DOHH2 (cell line): ENCODE measurements around the gene KLF2.

Source experiments
- H3F3A ChIP-seq: fragments of 200-600 bp; sonication (generic), shearing (Covaris generic); 2 replicates; pipeline ENCODE4 v1.6.0; 2016; ENCODE audit warnings: antibody characterized with exemption, mild to moderate bottlenecking; ENCODE audit not compliant: control insufficient read depth, insufficient read depth
- H3K27ac ChIP-seq: fragments of 200-600 bp; sonication (generic); 2 replicates; pipeline ENCODE4 v1.5.1; 2014; ENCODE audit warnings: low read depth, mild to moderate bottlenecking, low read length, moderate library complexity
- H3K27me3 ChIP-seq: fragments of 200-600 bp; sonication (generic); 2 replicates; pipeline ENCODE4 v1.6.1; 2014; ENCODE audit warnings: mild to moderate bottlenecking, low read length, mixed read lengths; ENCODE audit not compliant: control insufficient read depth
- H3K36me3 ChIP-seq: fragments of 200-600 bp; sonication (generic); 2 replicates; pipeline ENCODE4 v1.6.1; 2014; ENCODE audit warnings: mild to moderate bottlenecking, low read length, moderate library complexity, mixed read lengths; ENCODE audit not compliant: control insufficient read depth
- H3K4me1 ChIP-seq: fragments of 200-600 bp; sonication (generic); 2 replicates; pipeline ENCODE4 v1.6.1; 2014; ENCODE audit warnings: mild to moderate bottlenecking, low read length, mixed read lengths; ENCODE audit not compliant: control insufficient read depth
- H3K4me2 ChIP-seq: fragments of 200-600 bp; sonication (generic); 2 replicates; pipeline ENCODE4 v1.6.0; 2014; ENCODE audit warnings: mild to moderate bottlenecking, low read length, moderate library complexity
- H3K4me3 ChIP-seq: fragments of 200-600 bp; sonication (generic); 2 replicates; pipeline ENCODE4 v1.5.1; 2014; ENCODE audit warnings: mild to moderate bottlenecking, low read length, mixed read lengths
- H3K79me2 ChIP-seq: fragments of 200-600 bp; sonication (generic); 2 replicates; pipeline ENCODE4 v1.6.1; 2014; ENCODE audit warnings: mild to moderate bottlenecking, low read length, mixed read lengths; ENCODE audit not compliant: control insufficient read depth
- H3K9me2 ChIP-seq: fragments of 200-600 bp; sonication (generic); replicated peaks from 2 replicates; pipeline ENCODE4 v1.6.1; 2014; ENCODE audit warnings: mild to moderate bottlenecking, low read length, mixed read lengths; ENCODE audit not compliant: control insufficient read depth
- H3K9me3 ChIP-seq: fragments of 200-600 bp; sonication (generic); 2 replicates; pipeline ENCODE4 v1.6.1; 2014; ENCODE audit warnings: antibody characterized with exemption, low read length, mixed read lengths; ENCODE audit not compliant: control insufficient read depth, insufficient read depth
- H4K20me1 ChIP-seq: fragments of 200-600 bp; sonication (generic); 2 replicates; pipeline ENCODE4 v1.6.0; 2014; ENCODE audit warnings: low read depth, mild to moderate bottlenecking, antibody characterized with exemption, low read length, moderate library complexity; ENCODE audit not compliant: control insufficient read depth, insufficient read depth
- EZH2phosphoT487 ChIP-seq: fragments of 200-600 bp; sonication (generic); IDR thresholded peaks from 2 replicates; pipeline ENCODE4 v1.6.1; 2017; ENCODE audit warnings: borderline replicate concordance, mild to moderate bottlenecking, antibody characterized with exemption, low read length, moderate library complexity, mixed read lengths
- TF ChIP-seq, protein P1 (sequence below): fragments of 200-600 bp; sonication (generic); IDR thresholded peaks from one replicate; pipeline ENCODE4 v1.5.1; 2014; ENCODE audit warnings: antibody characterized with exemption, mild to moderate bottlenecking, low read depth, low read length; ENCODE audit not compliant: poor library complexity, severe bottlenecking

The KLF2 gene

DNA sequence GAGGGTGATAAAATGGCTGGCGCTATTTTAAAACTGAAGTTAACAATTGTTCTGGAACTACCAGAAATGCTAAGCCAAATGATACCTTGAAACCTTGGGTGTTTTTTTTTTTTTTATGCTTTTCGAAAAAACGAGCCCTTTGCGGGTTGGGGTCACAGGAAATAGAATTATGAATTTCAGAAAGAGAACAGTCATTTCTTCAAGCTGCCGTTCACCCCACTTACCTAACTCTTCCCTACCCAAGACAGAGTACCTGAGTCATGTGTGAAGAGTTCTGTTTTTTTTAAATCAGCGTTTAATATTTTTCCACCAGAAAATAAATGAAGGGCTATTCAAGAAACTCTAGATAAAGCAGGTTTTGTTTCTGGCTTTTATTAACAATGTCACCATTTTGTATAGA lies 35.3 kb downstream of the KLF2 start:
- no peak overlapping the region for H3K4me2 ChIP-seq
- no peaks in the 10 kb centered on the region for H3K27me3 ChIP-seq
- TF ChIP-seq, protein P1, sequence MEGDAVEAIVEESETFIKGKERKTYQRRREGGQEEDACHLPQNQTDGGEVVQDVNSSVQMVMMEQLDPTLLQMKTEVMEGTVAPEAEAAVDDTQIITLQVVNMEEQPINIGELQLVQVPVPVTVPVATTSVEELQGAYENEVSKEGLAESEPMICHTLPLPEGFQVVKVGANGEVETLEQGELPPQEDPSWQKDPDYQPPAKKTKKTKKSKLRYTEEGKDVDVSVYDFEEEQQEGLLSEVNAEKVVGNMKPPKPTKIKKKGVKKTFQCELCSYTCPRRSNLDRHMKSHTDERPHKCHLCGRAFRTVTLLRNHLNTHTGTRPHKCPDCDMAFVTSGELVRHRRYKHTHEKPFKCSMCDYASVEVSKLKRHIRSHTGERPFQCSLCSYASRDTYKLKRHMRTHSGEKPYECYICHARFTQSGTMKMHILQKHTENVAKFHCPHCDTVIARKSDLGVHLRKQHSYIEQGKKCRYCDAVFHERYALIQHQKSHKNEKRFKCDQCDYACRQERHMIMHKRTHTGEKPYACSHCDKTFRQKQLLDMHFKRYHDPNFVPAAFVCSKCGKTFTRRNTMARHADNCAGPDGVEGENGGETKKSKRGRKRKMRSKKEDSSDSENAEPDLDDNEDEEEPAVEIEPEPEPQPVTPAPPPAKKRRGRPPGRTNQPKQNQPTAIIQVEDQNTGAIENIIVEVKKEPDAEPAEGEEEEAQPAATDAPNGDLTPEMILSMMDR: no peak
- TF ChIP-seq EZH2phosphoT487: no peak
- peaks cover 2% of the 10 kb centered on the region; the same call in 1 of the 2 replicates for H3F3A ChIP-seq
- no peaks in the 10 kb centered on the region for H3K4me1 ChIP-seq
- no peaks in the 10 kb centered on the region for H3K9me3 ChIP-seq
- no peaks in the 10 kb centered on the region for H3K9me2 ChIP-seq
- H3K36me3 ChIP-seq: no peaks in the 10 kb centered on the region
- no peak overlapping the region for H3K27ac ChIP-seq
- no peaks in the 10 kb centered on the region; the same call in 1 of the 2 replicates for H4K20me1 ChIP-seq
- no peaks in the 10 kb centered on the region for H3K79me2 ChIP-seq
- no peak overlapping the region for H3K4me3 ChIP-seq

DNA sequence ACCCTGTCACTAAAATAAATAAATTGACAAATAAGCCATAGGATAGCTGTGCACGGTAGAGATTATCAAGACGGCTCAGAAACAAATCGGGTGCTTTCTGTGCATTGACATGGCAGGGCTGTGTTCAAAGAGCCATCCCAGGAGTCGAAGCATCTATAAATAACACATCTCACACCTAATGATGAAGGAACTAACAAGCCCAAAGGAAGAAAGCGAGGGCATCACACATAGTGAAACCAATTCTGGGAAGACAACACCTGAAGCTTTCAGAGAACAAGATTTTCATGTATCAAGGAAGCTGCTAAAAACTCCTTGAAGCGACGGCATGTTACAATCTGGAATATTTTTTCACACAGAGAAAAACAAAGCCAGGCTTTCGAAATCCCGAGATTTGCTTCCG lies 36.1 kb downstream of the KLF2 start:
- Histone ChIP-seq H3K9me2 (no peaks in the 10 kb centered on the region), H3K36me3 (no peaks in the 10 kb centered on the region), H3K27ac (no peak overlapping the region), H3K79me2 (no peaks in the 10 kb centered on the region), H3K27me3 (no peaks in the 10 kb centered on the region), H3K4me1 (no peaks in the 10 kb centered on the region), H3K4me2 (no peak overlapping the region), H3F3A (peaks cover 2% of the 10 kb centered on the region; the same call in 1 of the 2 replicates), H3K9me3 (no peaks in the 10 kb centered on the region), H4K20me1 (no peaks in the 10 kb centered on the region; the same call in 1 of the 2 replicates), H3K4me3 (no peak overlapping the region)
- TF ChIP-seq EZH2phosphoT487: no peak
- TF ChIP-seq, protein P1: no peak

DNA sequence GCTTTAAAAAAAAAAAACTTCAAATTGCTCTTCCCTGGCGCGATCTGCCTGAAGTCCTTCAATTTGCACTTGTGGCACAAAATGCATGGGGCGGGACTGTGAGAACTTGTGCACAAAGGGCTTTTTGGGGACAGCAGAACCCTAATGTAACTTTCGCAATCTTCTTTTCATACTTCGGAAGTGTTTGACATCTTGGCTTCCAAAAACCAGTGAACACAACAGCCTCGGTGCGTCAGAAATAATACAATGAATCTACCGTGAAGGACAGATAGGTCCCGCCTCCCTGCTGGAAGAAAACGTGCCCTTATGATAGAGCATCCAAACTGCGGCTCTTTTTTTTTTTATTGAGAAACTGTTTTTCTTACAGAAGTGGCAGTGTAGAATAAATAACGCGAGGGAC lies 36.6 kb downstream of the KLF2 start:
- Histone ChIP-seq H3K4me1 (peaks cover under 1% of the 10 kb centered on the region), H3K9me2 (no peaks in the 10 kb centered on the region), H3F3A (peaks cover 2% of the 10 kb centered on the region; the same call in 1 of the 2 replicates), H3K9me3 (no peaks in the 10 kb centered on the region), H4K20me1 (no peaks in the 10 kb centered on the region; the same call in 1 of the 2 replicates), H3K27ac (no peak overlapping the region), H3K4me3 (no peak overlapping the region), H3K79me2 (no peaks in the 10 kb centered on the region), H3K36me3 (no peaks in the 10 kb centered on the region), H3K27me3 (no peaks in the 10 kb centered on the region), H3K4me2 (no peak overlapping the region)
- TF ChIP-seq, protein P1: no peak
- no peak for TF ChIP-seq EZH2phosphoT487

DNA sequence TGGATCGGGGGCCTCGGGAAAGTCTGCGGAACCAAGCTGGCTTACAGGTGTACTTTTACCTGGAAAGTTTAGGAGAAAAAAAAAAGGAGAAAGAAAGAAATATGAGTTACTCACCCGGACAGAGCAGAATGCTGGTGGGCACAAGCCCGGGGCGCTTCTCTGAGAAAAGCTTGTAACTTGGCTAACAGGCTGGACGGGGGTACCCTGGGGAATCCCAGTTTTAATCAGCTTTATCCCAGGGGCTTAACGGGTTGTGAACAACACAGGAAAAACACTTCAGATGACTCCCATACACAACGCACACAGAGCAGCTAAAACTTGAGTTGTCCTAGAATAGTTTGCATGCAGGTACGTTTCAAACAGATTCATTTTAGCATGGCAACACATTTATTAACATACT lies 37.3 kb downstream of the KLF2 start:
- H3F3A ChIP-seq: peaks cover 2% of the 10 kb centered on the region; the same call in 1 of the 2 replicates
- peaks cover 7% of the 10 kb centered on the region for H3K4me1 ChIP-seq
- H3K4me2 ChIP-seq: no peak overlapping the region
- no peaks in the 10 kb centered on the region for H3K9me3 ChIP-seq
- H3K9me2 ChIP-seq: no peaks in the 10 kb centered on the region
- no peaks in the 10 kb centered on the region; the same call in 1 of the 2 replicates for H4K20me1 ChIP-seq
- no peak overlapping the region for H3K27ac ChIP-seq
- no peak overlapping the region for H3K4me3 ChIP-seq
- TF ChIP-seq, protein P1: no peak
- no peak for TF ChIP-seq EZH2phosphoT487
- no peaks in the 10 kb centered on the region for H3K79me2 ChIP-seq
- no peaks in the 10 kb centered on the region for H3K27me3 ChIP-seq
- H3K36me3 ChIP-seq: no peaks in the 10 kb centered on the region
